ENCODE measurements around the gene RDH14. TPM values are rescaled to one million over a fixed set of nuclear protein-coding genes. Genes with fewer than 3 reads are reported as not detected.

The RDH14 gene
- total and polyA plus RNA-seq, 9 donors = 16.0 to 27.9 (median 20.0) TPM

DNA sequence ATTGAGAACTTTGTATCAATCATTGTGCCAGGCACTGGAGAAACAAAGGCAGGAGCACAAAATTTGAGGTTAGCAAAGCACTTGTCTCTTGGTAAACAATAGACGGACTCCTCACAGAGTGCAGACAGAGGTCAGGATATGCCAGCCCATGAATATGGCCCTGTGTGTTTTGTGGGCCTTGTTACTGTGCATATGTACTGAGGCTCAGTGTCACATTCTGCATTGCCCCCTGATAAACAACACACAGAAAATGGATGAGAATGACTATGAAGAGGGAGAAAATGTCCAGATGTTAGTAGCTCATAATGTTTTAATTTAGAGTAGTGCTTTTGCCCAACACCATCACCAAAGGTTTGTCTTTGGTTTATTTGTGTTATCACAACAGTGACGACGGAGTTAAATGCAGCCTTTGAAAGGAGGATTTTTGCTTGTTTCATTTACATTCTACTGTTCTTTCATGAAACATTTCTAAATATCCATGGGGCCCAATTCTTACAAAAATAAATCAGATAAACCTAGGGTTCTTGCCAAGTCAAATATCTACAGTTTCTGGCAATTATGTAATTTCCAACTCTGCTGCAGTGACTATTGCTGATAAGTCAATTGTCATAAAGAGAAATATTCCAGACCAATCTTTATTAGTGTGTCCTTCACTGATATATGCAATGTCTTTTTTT is 43.5 kb upstream of the RDH14 start:
- Histone ChIP-seq H3K9me3 (no peaks in the 10 kb centered on the region), H3K27ac (no peak overlapping the region), H3K36me3 (no peaks in the 10 kb centered on the region), H3K27me3 (no peaks in the 10 kb centered on the region), H3K4me3 (no peak overlapping the region), H3K4me1 (ENCODE audit: insufficient read depth) (no peaks in the 10 kb centered on the region)
- WGBS, 3 donors = 84 to 86% (median 84%) methylated on average over 3 of the region's 3 CpGs
- no peak for TF ChIP-seq POLR2A (IDR thresholded peaks at IDR 0.05)
- no peak for TF ChIP-seq EP300 (IDR thresholded peaks at IDR 0.05)
- TF ChIP-seq, protein P1, sequence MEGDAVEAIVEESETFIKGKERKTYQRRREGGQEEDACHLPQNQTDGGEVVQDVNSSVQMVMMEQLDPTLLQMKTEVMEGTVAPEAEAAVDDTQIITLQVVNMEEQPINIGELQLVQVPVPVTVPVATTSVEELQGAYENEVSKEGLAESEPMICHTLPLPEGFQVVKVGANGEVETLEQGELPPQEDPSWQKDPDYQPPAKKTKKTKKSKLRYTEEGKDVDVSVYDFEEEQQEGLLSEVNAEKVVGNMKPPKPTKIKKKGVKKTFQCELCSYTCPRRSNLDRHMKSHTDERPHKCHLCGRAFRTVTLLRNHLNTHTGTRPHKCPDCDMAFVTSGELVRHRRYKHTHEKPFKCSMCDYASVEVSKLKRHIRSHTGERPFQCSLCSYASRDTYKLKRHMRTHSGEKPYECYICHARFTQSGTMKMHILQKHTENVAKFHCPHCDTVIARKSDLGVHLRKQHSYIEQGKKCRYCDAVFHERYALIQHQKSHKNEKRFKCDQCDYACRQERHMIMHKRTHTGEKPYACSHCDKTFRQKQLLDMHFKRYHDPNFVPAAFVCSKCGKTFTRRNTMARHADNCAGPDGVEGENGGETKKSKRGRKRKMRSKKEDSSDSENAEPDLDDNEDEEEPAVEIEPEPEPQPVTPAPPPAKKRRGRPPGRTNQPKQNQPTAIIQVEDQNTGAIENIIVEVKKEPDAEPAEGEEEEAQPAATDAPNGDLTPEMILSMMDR (IDR thresholded peaks at IDR 0.05) = no peak
- DNase-seq = no peak
- intact Hi-C loops (cut with DNase I) = no loop called here

DNA sequence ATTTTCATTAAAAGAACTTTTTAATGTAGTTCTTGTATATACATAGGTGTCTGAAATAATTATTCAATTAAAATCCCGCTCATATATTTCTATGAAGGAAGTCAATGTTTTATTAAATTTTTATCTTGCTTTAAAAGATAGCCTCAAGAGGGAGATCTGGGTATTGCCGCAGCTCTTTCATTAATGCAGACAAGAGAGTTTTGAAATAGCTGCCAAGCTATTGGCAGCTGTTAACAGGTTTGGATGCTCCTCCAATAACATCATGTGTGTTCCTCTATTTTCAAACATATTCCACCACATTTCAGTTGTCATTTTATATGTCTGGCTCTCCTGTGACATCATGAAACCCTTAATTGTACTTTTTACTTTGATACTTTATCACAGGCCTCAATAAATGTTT is 41.8 kb upstream of the RDH14 start:
- 94 to 100% (median 97%) methylated on average over 2 of the region's 2 CpGs for WGBS, 3 donors
- TF ChIP-seq POLR2A (IDR thresholded peaks at IDR 0.05) = no peak
- TF ChIP-seq, protein P1 (IDR thresholded peaks at IDR 0.05) = no peak
- TF ChIP-seq EP300 (IDR thresholded peaks at IDR 0.05) = no peak
- Histone ChIP-seq H3K27me3 (no peaks in the 10 kb centered on the region), H3K36me3 (no peaks in the 10 kb centered on the region), H3K4me3 (no peak overlapping the region), H3K9me3 (no peaks in the 10 kb centered on the region), H3K27ac (no peak overlapping the region), H3K4me1 (ENCODE audit: insufficient read depth) (no peaks in the 10 kb centered on the region)
- intact Hi-C loops (cut with DNase I) = no loop called here
- DNase-seq = no peak

GRCh38 chr2:18600255-18600613 is 39.8 kb upstream of the RDH14 start:
- Histone ChIP-seq H3K27me3 (no peaks in the 10 kb centered on the region), H3K9me3 (no peaks in the 10 kb centered on the region), H3K4me3 (no peak overlapping the region), H3K27ac (no peak overlapping the region), H3K4me1 (ENCODE audit: insufficient read depth) (no peaks in the 10 kb centered on the region), H3K36me3 (no peaks in the 10 kb centered on the region)
- TF ChIP-seq POLR2A (IDR thresholded peaks at IDR 0.05) (no peak), EP300 (IDR thresholded peaks at IDR 0.05) (no peak)
- TF ChIP-seq, protein P1 (IDR thresholded peaks at IDR 0.05) = no peak
- no peak for DNase-seq
- intact Hi-C loops (cut with DNase I) = no loop called here
- WGBS, 3 donors = 80 to 91% (median 90%) methylated on average over 2 of the region's 2 CpGs

DNA sequence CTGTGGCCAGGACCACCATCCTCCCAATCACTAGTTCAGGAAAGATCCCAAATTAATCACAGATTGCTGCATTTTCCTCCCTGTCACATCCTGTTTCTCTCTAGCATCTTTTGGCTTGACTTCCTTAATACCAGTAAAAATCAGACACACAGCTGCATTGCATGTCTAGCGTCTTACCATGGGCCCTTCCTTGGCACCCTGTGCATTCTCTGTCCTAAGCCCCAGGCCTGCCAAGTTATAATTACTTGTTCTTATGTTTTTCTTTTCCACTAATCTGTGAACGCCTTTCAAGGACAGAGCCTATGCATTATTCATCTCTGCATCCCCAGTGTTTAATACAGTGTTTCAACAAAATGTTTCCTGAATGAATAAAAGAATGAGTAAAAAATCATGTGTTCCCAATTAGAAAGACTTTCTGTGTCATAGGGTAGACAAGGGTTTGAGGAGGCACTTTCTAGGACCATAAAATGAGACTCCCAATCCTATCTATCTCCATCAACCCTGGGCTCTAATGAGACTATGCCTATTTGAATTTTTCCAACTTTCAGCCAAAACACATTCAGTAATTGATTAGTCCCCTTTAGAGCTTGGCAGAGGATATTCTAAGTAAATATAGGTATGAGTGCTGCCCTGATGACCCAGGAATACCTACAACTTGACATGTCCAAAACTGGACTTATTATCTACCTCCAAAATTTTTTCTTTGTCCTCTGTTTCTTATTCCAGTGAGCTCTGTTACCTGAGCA is 39.2 kb upstream of the RDH14 start:
- H3K27ac ChIP-seq = no peak overlapping the region
- DNase-seq = no peak
- intact Hi-C loops (cut with DNase I) = no loop called here
- WGBS, 3 donors = 1 to 17% (median 4%) methylated on average over 2 of the region's 2 CpGs
- H3K36me3 ChIP-seq = no peaks in the 10 kb centered on the region
- no peak overlapping the region for H3K4me3 ChIP-seq
- H3K9me3 ChIP-seq = no peaks in the 10 kb centered on the region
- H3K27me3 ChIP-seq = no peaks in the 10 kb centered on the region
- TF ChIP-seq EP300 (IDR thresholded peaks at IDR 0.05) = no peak
- TF ChIP-seq, protein P1 (IDR thresholded peaks at IDR 0.05) = no peak
- no peak for TF ChIP-seq POLR2A (IDR thresholded peaks at IDR 0.05)
- H3K4me1 ChIP-seq (ENCODE audit: insufficient read depth) = no peaks in the 10 kb centered on the region
